PC-9 (cell line): ENCODE measurements around the gene GATB. TPM values are rescaled to one million over a fixed set of nuclear protein-coding genes. Genes with fewer than 3 reads are reported as not detected.

Source experiments
- BruUV-seq: library from RNA; stranded (reverse); fragments of 400-500 nt; replicated peaks from 2 replicates; lab custom pipeline; 2021; lab: Mats Ljungman, UMichigan
- CTCF ChIA-PET: fragments of 300-600 bp; sonication (Branson Sonifier 250); formaldehyde crosslinking; loops from one replicate; lab custom pipeline; 2022; ENCODE audit warnings: antibody characterized with exemption; lab: Charles Lee
- POLR2A ChIA-PET: fragments of 300-600 bp; sonication (Branson Sonifier 250); formaldehyde crosslinking; loops from one replicate; lab custom pipeline; 2022; ENCODE audit warnings: antibody characterized with exemption; ENCODE audit not compliant: unreplicated experiment; lab: Charles Lee
- DNase-seq, 2 experiments: peaks; one replicate each; pipeline versions ENCODE4 v3.0.0 to v3.0.0-alpha.2; 2015 to 2022; ENCODE audit warnings: mixed read lengths in 1 of 2
- H2AFZ ChIP-seq: fragments of 200-600 bp; sonication (generic); 2 replicates; pipeline ENCODE4 v1.8.1; 2017; ENCODE audit warnings: antibody characterized with exemption
- H3F3A ChIP-seq: fragments of 200-600 bp; sonication (generic); 2 replicates; pipeline ENCODE4 v1.8.1; 2017; ENCODE audit warnings: antibody characterized with exemption, mild to moderate bottlenecking, low read depth; ENCODE audit not compliant: insufficient read depth
- H3K27ac ChIP-seq: fragments of 200-600 bp; sonication (generic); 2 replicates; pipeline ENCODE4 v1.6.1; 2016; ENCODE audit warnings: mixed run types
- H3K27me3 ChIP-seq: fragments of 200-600 bp; sonication (generic); 2 replicates; pipeline ENCODE4 v1.6.1; 2016; ENCODE audit warnings: low read depth, mixed run types; ENCODE audit not compliant: insufficient read depth
- H3K36me3 ChIP-seq: fragments of 200-600 bp; sonication (generic); 2 replicates; pipeline ENCODE4 v1.6.1; 2016; ENCODE audit warnings: low read depth, mixed run types
- H3K4me1 ChIP-seq: fragments of 200-600 bp; sonication (generic); replicated peaks from 2 replicates; pipeline ENCODE4 v1.6.1; 2016; ENCODE audit warnings: mixed run types; ENCODE audit not compliant: insufficient read depth
- H3K4me2 ChIP-seq: fragments of 200-600 bp; sonication (generic); 2 replicates; pipeline ENCODE4 v1.6.1; 2017; ENCODE audit warnings: mixed run types
- H3K4me3 ChIP-seq: fragments of 200-600 bp; sonication (generic); 2 replicates; pipeline ENCODE4 v1.6.1; 2016; ENCODE audit warnings: mixed run types
- H3K79me2 ChIP-seq: fragments of 200-600 bp; sonication (generic); 2 replicates; pipeline ENCODE4 v1.6.1; 2017; ENCODE audit warnings: low read depth, mixed run types
- H3K9me2 ChIP-seq: fragments of 200-600 bp; sonication (generic); 2 replicates; pipeline ENCODE4 v1.8.1; 2017; ENCODE audit warnings: mild to moderate bottlenecking; ENCODE audit not compliant: insufficient read depth
- H3K9me3 ChIP-seq: fragments of 200-600 bp; sonication (generic); 2 replicates; pipeline ENCODE4 v1.8.1; 2016; ENCODE audit warnings: low read depth; ENCODE audit not compliant: insufficient read depth
- H4K20me1 ChIP-seq: fragments of 200-600 bp; sonication (generic); 2 replicates; pipeline ENCODE4 v1.8.1; 2017; ENCODE audit not compliant: insufficient read depth
- EZH2 ChIP-seq: fragments of 200-600 bp; sonication (generic); IDR thresholded peaks from 2 replicates; pipeline ENCODE4 v1.8.0; 2017; ENCODE audit warnings: antibody characterized with exemption, low read depth
- intact Hi-C: fragments of 100-400 bp; cut with micrococcal nuclease; formaldehyde crosslinking; loops from one replicate; pipeline ENCODE4 v1.10.0; 2022; ENCODE audit not compliant: unreplicated experiment
- total RNA-seq: library from RNA; stranded (reverse); gene quantifications from 2 replicates; pipeline ENCODE4 v1.2.3, GENCODE V29; 2021
- TF ChIP-seq, protein P1 (sequence below): fragments of 200-600 bp; sonication (generic); conservative IDR thresholded peaks from 2 replicates; pipeline ENCODE4 v1.6.1; 2017; ENCODE audit warnings: mixed run types, antibody characterized with exemption, mild to moderate bottlenecking, moderate library complexity

GATB gene
- total RNA-seq, 1 experiment from 2014 or later, result 24.2 TPM

DNA sequence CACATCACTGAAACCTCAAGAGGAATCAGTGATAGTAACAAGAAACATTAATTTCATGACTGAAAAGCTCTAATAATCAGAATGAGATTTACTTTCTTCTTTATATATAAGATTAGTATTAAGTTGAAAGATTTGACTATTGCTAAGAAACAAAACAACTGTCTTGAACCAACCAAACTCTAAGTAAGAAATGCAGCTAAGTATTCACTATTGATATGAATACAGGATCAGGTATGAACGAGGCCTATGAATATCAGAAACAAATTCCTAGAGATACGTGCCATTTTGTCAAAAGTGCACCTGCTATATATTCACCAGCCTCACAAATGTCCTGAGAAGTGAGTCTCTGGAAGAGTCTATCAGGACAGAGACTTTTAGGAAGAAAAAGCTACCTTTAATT lies 32.1 kb downstream of the GATB start:
- Histone ChIP-seq H3K27ac (no peak overlapping the region), H3K9me3 (no peaks in the 10 kb centered on the region), H3K4me3 (no peak overlapping the region), H3K79me2 (no peaks in the 10 kb centered on the region), H3F3A (no peaks in the 10 kb centered on the region), H3K4me1 (peaks cover 13% of the 10 kb centered on the region; the same call in 1 of the 2 replicates), H2AFZ (no peak overlapping the region), H3K27me3 (no peaks in the 10 kb centered on the region), H3K4me2 (no peak overlapping the region), H3K9me2 (no peaks in the 10 kb centered on the region), H4K20me1 (no peaks in the 10 kb centered on the region), H3K36me3 (no peaks in the 10 kb centered on the region)
- TF ChIP-seq, protein P1, sequence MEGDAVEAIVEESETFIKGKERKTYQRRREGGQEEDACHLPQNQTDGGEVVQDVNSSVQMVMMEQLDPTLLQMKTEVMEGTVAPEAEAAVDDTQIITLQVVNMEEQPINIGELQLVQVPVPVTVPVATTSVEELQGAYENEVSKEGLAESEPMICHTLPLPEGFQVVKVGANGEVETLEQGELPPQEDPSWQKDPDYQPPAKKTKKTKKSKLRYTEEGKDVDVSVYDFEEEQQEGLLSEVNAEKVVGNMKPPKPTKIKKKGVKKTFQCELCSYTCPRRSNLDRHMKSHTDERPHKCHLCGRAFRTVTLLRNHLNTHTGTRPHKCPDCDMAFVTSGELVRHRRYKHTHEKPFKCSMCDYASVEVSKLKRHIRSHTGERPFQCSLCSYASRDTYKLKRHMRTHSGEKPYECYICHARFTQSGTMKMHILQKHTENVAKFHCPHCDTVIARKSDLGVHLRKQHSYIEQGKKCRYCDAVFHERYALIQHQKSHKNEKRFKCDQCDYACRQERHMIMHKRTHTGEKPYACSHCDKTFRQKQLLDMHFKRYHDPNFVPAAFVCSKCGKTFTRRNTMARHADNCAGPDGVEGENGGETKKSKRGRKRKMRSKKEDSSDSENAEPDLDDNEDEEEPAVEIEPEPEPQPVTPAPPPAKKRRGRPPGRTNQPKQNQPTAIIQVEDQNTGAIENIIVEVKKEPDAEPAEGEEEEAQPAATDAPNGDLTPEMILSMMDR, result no peak
- TF ChIP-seq EZH2, result no peak
- intact Hi-C loops, result no loop called here
- no TSS peak for BruUV-seq
- DNase-seq, result no peak
- CTCF ChIA-PET, result no interaction called here
- POLR2A ChIA-PET, result no interaction called here

DNA sequence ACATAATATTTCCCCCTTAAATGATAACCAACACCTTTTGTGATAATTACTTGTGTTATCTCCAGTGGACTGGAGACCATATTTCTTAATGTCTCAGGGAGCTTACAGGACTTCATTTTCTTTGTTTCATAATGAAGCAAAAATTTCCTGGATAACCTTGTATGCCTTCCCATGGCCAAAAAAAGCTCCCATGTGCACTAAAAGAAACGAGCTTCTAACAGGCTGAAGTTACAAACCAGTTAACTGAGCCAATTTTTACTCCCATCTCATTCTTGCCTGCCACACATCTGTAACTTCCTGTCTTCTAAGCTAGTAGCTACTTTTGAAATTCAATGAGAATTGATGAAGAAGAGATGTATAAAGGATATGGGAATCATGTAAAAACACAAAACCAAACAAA lies 32.8 kb downstream of the GATB start:
- Histone ChIP-seq H3K4me2 (no peak overlapping the region), H3K36me3 (no peaks in the 10 kb centered on the region), H4K20me1 (no peaks in the 10 kb centered on the region), H3K27me3 (no peaks in the 10 kb centered on the region), H3K27ac (no peak overlapping the region), H3K4me3 (no peak overlapping the region), H3F3A (no peaks in the 10 kb centered on the region), H3K4me1 (peaks cover 13% of the 10 kb centered on the region; the same call in 1 of the 2 replicates), H3K9me2 (no peaks in the 10 kb centered on the region), H2AFZ (no peak overlapping the region), H3K79me2 (no peaks in the 10 kb centered on the region), H3K9me3 (no peaks in the 10 kb centered on the region)
- CTCF ChIA-PET, result interaction anchor here (0.5 kb wide), 1 partner anchor 33 kb away, joined by 4 read pairs; no protein-coding TSS in a partner anchor
- DNase-seq, result no peak
- POLR2A ChIA-PET, result no interaction called here
- TF ChIP-seq, protein P1, result no peak
- no peak for TF ChIP-seq EZH2
- intact Hi-C loops, result no loop called here
- BruUV-seq, result no TSS peak

DNA sequence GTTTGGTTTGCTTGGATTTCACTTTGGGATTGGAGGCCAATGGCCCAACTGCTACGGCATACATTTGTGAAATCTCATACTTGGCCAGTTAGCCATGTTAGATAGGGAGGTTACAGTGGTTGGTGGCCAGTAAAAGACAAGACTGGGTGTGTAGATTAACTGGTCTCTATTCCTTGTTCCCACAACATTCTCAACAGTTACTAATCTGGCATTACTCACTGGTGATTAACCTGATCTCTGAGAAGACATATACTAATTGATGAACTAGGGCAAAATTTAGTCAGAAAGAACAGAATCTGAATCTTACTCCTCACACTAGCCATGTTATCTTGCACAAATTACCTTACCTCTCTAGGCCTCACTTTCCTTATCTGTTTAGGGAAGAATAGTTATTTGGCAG lies 33.4 kb downstream of the GATB start:
- no TSS peak for BruUV-seq
- Histone ChIP-seq H3K27me3 (no peaks in the 10 kb centered on the region), H3K9me2 (no peaks in the 10 kb centered on the region), H3K36me3 (no peaks in the 10 kb centered on the region), H2AFZ (no peak overlapping the region), H3K4me1 (peaks cover 13% of the 10 kb centered on the region; the same call in 1 of the 2 replicates), H3K4me2 (no peak overlapping the region), H4K20me1 (no peaks in the 10 kb centered on the region), H3K79me2 (no peaks in the 10 kb centered on the region), H3K4me3 (no peak overlapping the region), H3F3A (no peaks in the 10 kb centered on the region), H3K9me3 (no peaks in the 10 kb centered on the region), H3K27ac (no peak overlapping the region)
- CTCF ChIA-PET, result interaction anchor here (0.5 kb wide), 1 partner anchor 32 kb away, joined by 4 read pairs; no protein-coding TSS in a partner anchor
- no peak for TF ChIP-seq EZH2
- TF ChIP-seq, protein P1, result no peak
- POLR2A ChIA-PET, result interaction anchor here (0.6 kb wide), 1 partner anchor 522 kb away, joined by 3 read pairs; no protein-coding TSS in a partner anchor
- intact Hi-C loops, result no loop called here
- no peak for DNase-seq
